Heart left ventricle (tissue), 16 donors: Measurements from ENCODE around the gene TRIM9. TPM values are rescaled to one million over a fixed set of nuclear protein-coding genes. Genes with fewer than 3 reads are reported as not detected.
A peak's percentile ranks its signal among the peaks of the same experiment; 100 is the strongest.
"Not testable (repeated sequence)": the region's sequence is repeated elsewhere in the genome, so short reads cannot be mapped to it uniquely, and the experiment has no call there.

ENCODE experiments used
- ATAC-seq, 4 donors: fragments of 200-7000 bp; cut with Tn5 transposase; one replicate each; pipeline ENCODE4 v1.9.1; 2020 to 2022; ENCODE audit warnings: moderate library complexity in 4 of 4, mild to moderate bottlenecking in 3 of 4, moderate number of reproducible peaks in 1 of 4
- DNase-seq, 5 donors: peaks; one replicate each; pipeline ENCODE4 v3.0.0-alpha.2; 2020
- H3K27ac ChIP-seq, 12 donors: fragments of 200-600 bp; sonication (generic) in 4 of 12; one replicate each; pipeline versions ENCODE4 v1.5.0 to v1.8.0; 2016 to 2022; ENCODE audit warnings: mild to moderate bottlenecking in 2 of 12
- H3K27me3 ChIP-seq, 9 donors: fragments of 200-600 bp; sonication (generic) in 2 of 9; one replicate each; pipeline versions ENCODE4 v1.5.1 to v1.8.0; 2016 to 2022; ENCODE audit warnings: mild to moderate bottlenecking in 3 of 9
- H3K36me3 ChIP-seq, 9 donors: fragments of 200-600 bp; sonication (generic) in 2 of 9; one replicate each; pipeline versions ENCODE4 v1.5.0 to v1.8.0; 2018 to 2022; ENCODE audit warnings: mild to moderate bottlenecking in 2 of 9
- H3K4me1 ChIP-seq, 12 donors: fragments of 200-600 bp; sonication (generic) in 4 of 12; one replicate each; pipeline versions ENCODE4 v1.5.0 to v1.8.0; 2016 to 2022; ENCODE audit warnings: mild to moderate bottlenecking in 3 of 12
- H3K4me3 ChIP-seq, 12 donors: fragments of 200-600 bp; sonication (generic) in 4 of 12; one replicate each; pipeline versions ENCODE4 v1.5.0 to v1.8.0; 2017 to 2022; ENCODE audit warnings: mild to moderate bottlenecking in 9 of 12, moderate library complexity in 4 of 12
- H3K9me3 ChIP-seq, 12 donors: fragments of 200-600 bp; sonication (generic) in 4 of 12; one replicate each; pipeline versions ENCODE4 v1.5.0 to v1.8.0; 2016 to 2022; ENCODE audit warnings: mild to moderate bottlenecking in 1 of 12
- CTCF ChIP-seq, 12 donors: fragments of 200-600 bp; sonication (generic) in 4 of 12; IDR thresholded peaks; one replicate each; pipeline versions ENCODE4 v1.5.0 to v1.8.0; 2018 to 2022; ENCODE audit warnings: antibody characterized with exemption in 12 of 12, mild to moderate bottlenecking in 5 of 12
- POLR2A ChIP-seq, 2 donors: fragments of 450-650 bp; IDR thresholded peaks; one replicate each; pipeline ENCODE4 v1.6.1; 2017; ENCODE audit warnings: antibody characterized with exemption in 2 of 2, mild to moderate bottlenecking in 2 of 2, moderate library complexity in 2 of 2
- WGBS, 4 donors: extraction: QIAGEN DNeasy Blood & Tissue Kit in 2 of 4; methylation state at CpG; one replicate each; pipeline versions ENCODE4 v1.1.5 to v1.1.7; 2013 to 2018; 5-methylcytosine and 5-hydroxymethylcytosine counted together
- intact Hi-C, 10 donors: fragments of 100-400 bp; cut with DNase I; formaldehyde crosslinking; loops; one replicate each; pipeline versions ENCODE4 v1.11.1 to v1.14.2; 2022
- polyA plus RNA-seq, 2 donors: library from polyadenylated mRNA; stranded (reverse); fragments of 200-250 nt; gene quantifications; one replicate each; pipeline ENCODE4 v1.2.3, GENCODE V29; 2013
- total RNA-seq, 9 donors: library from RNA; depleted of rRNA in 2 of 9; stranded (reverse); fragments of >200 nt in 2 of 9; fragmentation: NEBNext Ultra II Directional in 3 of 9; extraction: Animal tissue kit (Norgen Biotek cat#: 25700) in 3 of 9; gene quantifications; one replicate each; pipeline versions ENCODE4 v1.1.0 to v1.2.4, GENCODE V29; 2016 to 2023
- donor health status: ischemic (EF 13 %, LVEDD 7.1; RV severe dilation, severe dysfunction).
- donor health status: healthy with polysubstance abuse.
- donor health status: DM: no; HTN: yes; CAD: no.
- donor health status: DM: no; HTN: no; CAD: no.
- donor health status: ischemic (EF 25% LVEDD 6.9; RV normal size, moderate dysfunction).
- donor health status: ischemic (EF 25% LVEDD 5.7; RV mildly dilated, moderate dysfunction).
- donor health status: healthy.
- donor health status: DM: yes; HTN: yes; CAD: no.
- donor health status: ischemic (EF 35%, LVEDD 5.7; RV mildly dilated, moderate dysfunction).
- donor health status: nonischemic (EF 11% LVEDD 7.7; RV severe dilation, severe dysfunction).
- donor health status: DM: yes; HTN: yes; CAD: no.
- donor health status: PGD.
- donor health status: ischemic (EF 29% LVEDD 5.4; RV normal size, mild dysfunction).
- donor health status: nonischemic (EF 23%, LVEDD 6.1; RV moderate dilation, normal function).

TRIM9 gene
- total and polyA plus RNA-seq, 11 donors = 0.20 to 1.7 (median 0.50) TPM

- Histone ChIP-seq H3K9me3 (no peaks in the 10 kb centered on the region), H3K27me3 (no peaks in the 10 kb centered on the region), H3K36me3 (peaks cover 0 to 6% (median 0%) of the 10 kb centered on the region in 9 donors), H3K4me1 (peaks cover 0 to 18% (median 6%) of the 10 kb centered on the region in 12 donors), H3K27ac (peak overlapping the region in 10 of 12 donors; percentile 19 to 92 (median 72)), H3K4me3 (peak overlapping the region; percentile 58 to 89 (median 79))
- intact Hi-C loops = no loop called here
- peak in 3 of 4 donors; percentile 63 to 68 (median 65) for ATAC-seq
- DNase-seq = peak; percentile 30 to 68 (median 61)
- WGBS, 4 donors = 9 to 19% (median 10%) methylated on average over 18 to 26 of the region's 26 CpGs
- TF ChIP-seq CTCF (IDR thresholded peaks at IDR 0.05) = no peak
- no peak for TF ChIP-seq POLR2A (IDR thresholded peaks at IDR 0.05)
Observed at GRCh38 chr14:50943261-50943942, 151.5 kb downstream of the TRIM9 start.

- H3K27ac ChIP-seq, H3K27me3 ChIP-seq, H3K36me3 ChIP-seq, intact Hi-C loops, DNase-seq, ATAC-seq, H3K9me3 ChIP-seq, H3K4me3 ChIP-seq: not testable (repeated sequence)
- 96 to 98% (median 97%) methylated on average over 8 of the region's 8 CpGs for WGBS, 4 donors
- H3K4me1 ChIP-seq = peaks cover 0 to 34% (median 6%) of the 10 kb centered on the region in 12 donors
Observed at GRCh38 chr14:50941638-50942037, 153.3 kb downstream of the TRIM9 start.

- intact Hi-C loops = no loop called here
- TF ChIP-seq CTCF (IDR thresholded peaks at IDR 0.05) (no peak), POLR2A (IDR thresholded peaks at IDR 0.05) (no peak)
Observed at GRCh38 chr14:50941151-50941550, 153.8 kb downstream of the TRIM9 start.

GRCh38 chr14:50937800-50938199 lies 157.1 kb downstream of the TRIM9 start:
- intact Hi-C loops = no loop called here
- WGBS, 4 donors = 78 to 86% (median 83%) methylated on average over 4 of the region's 4 CpGs
- H3K9me3 ChIP-seq = no peaks in the 10 kb centered on the region
- H3K27me3 ChIP-seq = no peaks in the 10 kb centered on the region
- H3K4me1 ChIP-seq = peaks cover 0 to 32% (median 0%) of the 10 kb centered on the region in 12 donors
- no peak overlapping the region for H3K4me3 ChIP-seq
- ATAC-seq = no peak
- peaks cover 0 to 35% (median 6%) of the 10 kb centered on the region in 9 donors for H3K36me3 ChIP-seq
- H3K27ac ChIP-seq = peak overlapping the region in 1 of 12 donors; percentile 68
- TF ChIP-seq POLR2A (IDR thresholded peaks at IDR 0.05) = no peak
- TF ChIP-seq CTCF (IDR thresholded peaks at IDR 0.05) = no peak
- DNase-seq = no peak

More at GRCh38 chr14:50941151-50941550, 153.8 kb downstream of the TRIM9 start:
- H3K27me3 ChIP-seq = no peaks in the 10 kb centered on the region
- no peaks in the 10 kb centered on the region for H3K9me3 ChIP-seq
- no peak for DNase-seq
- 83 to 93% (median 90%) methylated on average over 6 of the region's 6 CpGs for WGBS, 4 donors
- peaks cover 0 to 39% (median 6%) of the 10 kb centered on the region in 12 donors for H3K4me1 ChIP-seq
- no peak for ATAC-seq
- H3K27ac ChIP-seq = no peak overlapping the region
- no peak overlapping the region for H3K4me3 ChIP-seq
- peaks cover 0 to 6% (median 0%) of the 10 kb centered on the region in 9 donors for H3K36me3 ChIP-seq
